SU-DHL-6 (cell line): ENCODE data around the gene RHBDD2.
"Not testable (repeated sequence)": the region's sequence is repeated elsewhere in the genome, so short reads cannot be mapped to it uniquely, and the experiment has no call there.

Source experiments
- H2AFZ ChIP-seq: fragments of 200-600 bp; sonication (generic); 2 replicates; pipeline ENCODE4 v1.6.1; 2014; ENCODE audit warnings: low read depth, mild to moderate bottlenecking, moderate library complexity, mixed read lengths, antibody characterized with exemption, low read length; ENCODE audit not compliant: severe bottlenecking
- H3F3A ChIP-seq: fragments of 200-600 bp; shearing (Covaris generic); 2 replicates; pipeline ENCODE4 v1.6.0; 2016; ENCODE audit warnings: antibody characterized with exemption, mild to moderate bottlenecking; ENCODE audit not compliant: insufficient read depth
- H3K27ac ChIP-seq: fragments of 200-600 bp; sonication (generic); 2 replicates; pipeline ENCODE4 v1.5.1; 2016; ENCODE audit warnings: low read depth, mild to moderate bottlenecking, low read length, moderate library complexity, mixed read lengths
- H3K27me3 ChIP-seq: fragments of 200-600 bp; sonication (generic), shearing (Covaris generic); 2 replicates; pipeline ENCODE4 v1.6.0; 2014; ENCODE audit warnings: mild to moderate bottlenecking, low read length
- H3K36me3 ChIP-seq: fragments of 200-600 bp; sonication (generic); 2 replicates; pipeline ENCODE4 v1.6.1; 2014; ENCODE audit warnings: mild to moderate bottlenecking, low read length, mixed read lengths
- H3K4me2 ChIP-seq: fragments of 300-600, 200-600 bp; shearing (Covaris generic), sonication (generic); 2 replicates; pipeline ENCODE4 v1.6.0; 2014; ENCODE audit warnings: low read length, low read depth, mild to moderate bottlenecking; ENCODE audit not compliant: poor library complexity, severe bottlenecking
- H3K4me3 ChIP-seq: fragments of 200-600 bp; sonication (generic); 2 replicates; pipeline ENCODE4 v1.5.1; 2014; ENCODE audit warnings: antibody characterized with exemption, low read length, mild to moderate bottlenecking, mixed read lengths; ENCODE audit not compliant: insufficient read depth, poor library complexity, severe bottlenecking
- H3K79me2 ChIP-seq: fragments of 200-600 bp; sonication (generic); 2 replicates; pipeline ENCODE4 v1.6.1; 2014; ENCODE audit warnings: mild to moderate bottlenecking, low read length, moderate library complexity; ENCODE audit not compliant: insufficient read depth
- H3K9ac ChIP-seq: fragments of 200-600 bp; sonication (generic); 2 replicates; pipeline ENCODE4 v1.7.0; 2014; ENCODE audit warnings: mild to moderate bottlenecking, low read length
- H3K9me2 ChIP-seq: fragments of 200-600 bp; sonication (generic); replicated peaks from 2 replicates; pipeline ENCODE4 v1.6.1; 2014; ENCODE audit warnings: low read length; ENCODE audit not compliant: insufficient read depth
- H3K9me3 ChIP-seq: fragments of 200-600 bp; sonication (generic); 2 replicates; pipeline ENCODE4 v1.6.1; 2014; ENCODE audit warnings: low read length, mixed read lengths; ENCODE audit not compliant: insufficient read depth
- H4K20me1 ChIP-seq: fragments of 200-600 bp; sonication (generic); 2 replicates; pipeline ENCODE4 v1.6.1; 2014; ENCODE audit warnings: low read depth, mild to moderate bottlenecking, antibody characterized with exemption, low read length, moderate library complexity, mixed read lengths
- EZH2phosphoT487 ChIP-seq: fragments of 200-600 bp; sonication (generic), shearing (Covaris generic); conservative IDR thresholded peaks from 2 replicates; pipeline ENCODE4 v1.6.1; 2018; ENCODE audit warnings: mild to moderate bottlenecking, antibody characterized with exemption, low read length, moderate library complexity, mixed read lengths
- TF ChIP-seq, protein P1 (sequence below): fragments of 200-600 bp; sonication (generic); IDR thresholded peaks from one replicate; pipeline ENCODE4 v1.5.1; 2017; ENCODE audit warnings: antibody characterized with exemption, mild to moderate bottlenecking, low read length, moderate library complexity; ENCODE audit not compliant: insufficient read depth, poor library complexity, severe bottlenecking

Gene RHBDD2

DNA sequence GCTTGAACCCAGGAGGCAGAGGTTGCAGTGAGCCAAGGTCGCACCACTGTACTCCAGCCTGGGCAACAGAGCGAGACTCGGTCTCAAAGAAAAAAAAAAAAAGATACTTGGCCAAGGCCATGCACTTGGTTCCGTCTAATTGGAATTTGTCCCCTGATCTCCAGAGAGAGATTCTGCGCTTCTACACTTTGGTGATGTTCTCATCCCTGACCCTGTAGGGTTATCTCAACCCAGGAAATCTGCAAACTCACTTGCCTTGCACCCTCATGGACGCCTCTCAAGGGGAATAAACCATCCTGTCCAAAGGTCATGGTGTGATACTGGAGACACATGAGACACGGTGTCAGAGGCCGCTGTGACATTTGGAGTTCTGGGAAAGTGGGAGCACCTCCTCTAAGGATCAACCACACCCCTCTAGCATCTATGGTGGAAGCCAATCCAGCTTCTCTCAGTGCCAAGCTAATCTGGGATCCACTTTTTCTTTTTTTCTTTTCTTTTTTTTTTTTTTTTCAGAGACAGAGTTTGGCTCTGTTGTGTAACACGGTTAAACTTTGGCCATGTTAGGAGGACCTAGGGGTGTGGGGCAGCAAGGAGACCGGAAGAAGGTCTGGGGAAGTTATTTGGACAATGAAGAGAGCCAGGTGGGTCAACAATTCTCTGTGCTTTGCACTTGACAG lies 28.3 kb downstream of the RHBDD2 start:
- Histone ChIP-seq H3K36me3 (no peaks in the 10 kb centered on the region), H3K27me3 (no peaks in the 10 kb centered on the region), H4K20me1 (no peaks in the 10 kb centered on the region), H3K9me3 (no peaks in the 10 kb centered on the region), H3K9ac (no peak overlapping the region), H3K27ac (no peak overlapping the region), H2AFZ (no peak overlapping the region), H3K4me2 (no peak overlapping the region), H3F3A (no peaks in the 10 kb centered on the region), H3K9me2 (no peaks in the 10 kb centered on the region), H3K79me2 (no peaks in the 10 kb centered on the region), H3K4me3 (no peak overlapping the region)
- TF ChIP-seq, protein P1, sequence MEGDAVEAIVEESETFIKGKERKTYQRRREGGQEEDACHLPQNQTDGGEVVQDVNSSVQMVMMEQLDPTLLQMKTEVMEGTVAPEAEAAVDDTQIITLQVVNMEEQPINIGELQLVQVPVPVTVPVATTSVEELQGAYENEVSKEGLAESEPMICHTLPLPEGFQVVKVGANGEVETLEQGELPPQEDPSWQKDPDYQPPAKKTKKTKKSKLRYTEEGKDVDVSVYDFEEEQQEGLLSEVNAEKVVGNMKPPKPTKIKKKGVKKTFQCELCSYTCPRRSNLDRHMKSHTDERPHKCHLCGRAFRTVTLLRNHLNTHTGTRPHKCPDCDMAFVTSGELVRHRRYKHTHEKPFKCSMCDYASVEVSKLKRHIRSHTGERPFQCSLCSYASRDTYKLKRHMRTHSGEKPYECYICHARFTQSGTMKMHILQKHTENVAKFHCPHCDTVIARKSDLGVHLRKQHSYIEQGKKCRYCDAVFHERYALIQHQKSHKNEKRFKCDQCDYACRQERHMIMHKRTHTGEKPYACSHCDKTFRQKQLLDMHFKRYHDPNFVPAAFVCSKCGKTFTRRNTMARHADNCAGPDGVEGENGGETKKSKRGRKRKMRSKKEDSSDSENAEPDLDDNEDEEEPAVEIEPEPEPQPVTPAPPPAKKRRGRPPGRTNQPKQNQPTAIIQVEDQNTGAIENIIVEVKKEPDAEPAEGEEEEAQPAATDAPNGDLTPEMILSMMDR = no peak
- TF ChIP-seq EZH2phosphoT487 = no peak

DNA sequence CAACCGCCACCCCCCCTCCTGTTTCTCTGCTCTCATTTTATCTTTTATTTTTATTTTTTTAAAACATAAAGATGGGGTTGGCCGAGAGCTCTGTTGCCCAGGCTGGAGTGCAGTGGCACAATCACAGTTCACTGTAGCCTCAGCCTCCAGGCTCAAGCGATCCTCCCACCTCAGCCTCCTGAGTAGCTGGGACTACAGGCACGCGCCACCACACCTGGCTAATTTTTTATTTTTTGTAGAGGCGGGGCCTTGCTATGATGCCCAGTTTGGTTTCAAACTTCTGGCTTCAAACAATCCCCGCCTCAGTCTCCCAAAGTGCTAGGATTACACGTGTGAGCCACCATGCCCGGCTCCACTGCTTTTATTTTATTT lies 28.8 kb downstream of the RHBDD2 start:
- not testable (repeated sequence) for H4K20me1 ChIP-seq, H2AFZ ChIP-seq, H3K9me2 ChIP-seq, H3K9me3 ChIP-seq, H3K4me2 ChIP-seq, H3K9ac ChIP-seq, H3K4me3 ChIP-seq, H3K79me2 ChIP-seq, H3F3A ChIP-seq, H3K27ac ChIP-seq, H3K36me3 ChIP-seq, H3K27me3 ChIP-seq

DNA sequence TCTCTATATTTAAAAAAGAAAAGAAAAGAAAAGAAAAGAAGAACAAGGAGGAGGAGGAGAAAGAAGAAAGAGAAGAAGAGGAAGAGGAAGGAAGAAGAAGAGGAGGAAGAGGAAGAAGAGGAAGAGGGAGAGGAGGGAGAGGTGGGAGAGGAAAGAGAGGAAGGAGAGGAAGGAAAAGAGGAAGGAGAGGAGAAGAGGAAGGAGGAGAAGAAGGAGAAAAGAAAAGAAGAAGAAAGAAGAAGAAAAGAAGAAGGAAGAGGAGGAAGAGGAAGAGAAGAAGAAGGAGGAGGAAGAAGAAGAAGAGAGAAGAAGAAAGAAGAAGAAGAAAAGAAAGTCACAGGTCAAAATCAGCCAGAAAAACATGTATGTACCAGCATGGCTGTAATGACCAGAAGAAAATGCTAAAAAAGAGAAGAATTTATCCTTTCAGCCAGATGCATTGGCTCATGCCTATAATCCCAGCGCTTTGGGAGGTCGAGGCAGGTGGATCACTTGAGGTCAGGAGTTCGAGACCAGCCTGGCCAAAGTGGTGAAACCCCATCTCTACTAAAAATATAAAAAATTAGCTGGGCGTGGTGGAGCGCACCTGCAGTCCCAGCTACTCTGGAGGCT lies 30.8 kb downstream of the RHBDD2 start:
- TF ChIP-seq, protein P1 = no peak
- H3K4me2 ChIP-seq = no peak overlapping the region

DNA sequence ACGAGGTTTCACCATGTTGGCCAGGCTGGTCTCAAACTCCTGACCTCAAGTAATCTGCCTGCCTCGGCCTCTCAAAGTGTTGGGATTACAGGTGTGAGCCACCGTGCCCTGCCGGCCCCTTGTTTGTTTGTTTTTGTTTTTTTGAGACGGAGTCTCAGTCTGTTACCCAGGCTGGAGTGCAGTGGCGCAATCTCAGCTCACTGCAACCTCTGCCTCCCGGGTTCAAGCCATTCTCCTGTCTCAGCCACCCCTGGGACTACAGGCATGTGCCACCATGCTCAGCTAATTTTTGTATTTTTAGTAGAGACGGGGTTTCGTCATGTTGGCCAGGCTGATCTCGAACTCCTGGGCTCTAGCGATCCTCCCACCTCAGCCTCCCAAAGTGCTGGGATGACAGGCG lies 32.4 kb downstream of the RHBDD2 start:
- not testable (repeated sequence) for H3K4me2 ChIP-seq, H3K9ac ChIP-seq, H3K9me3 ChIP-seq, H4K20me1 ChIP-seq, H3K27me3 ChIP-seq, H3K79me2 ChIP-seq, H3K27ac ChIP-seq, H3F3A ChIP-seq, H3K9me2 ChIP-seq, H3K4me3 ChIP-seq, H3K36me3 ChIP-seq, H2AFZ ChIP-seq

More for the DNA sequence above, 30.8 kb downstream of the RHBDD2 start:
- Histone ChIP-seq H4K20me1 (no peaks in the 10 kb centered on the region), H3K79me2 (no peaks in the 10 kb centered on the region), H3K9me3 (no peaks in the 10 kb centered on the region), H3K27me3 (no peaks in the 10 kb centered on the region), H3F3A (no peaks in the 10 kb centered on the region), H3K36me3 (no peaks in the 10 kb centered on the region), H2AFZ (no peak overlapping the region), H3K9ac (no peak overlapping the region), H3K9me2 (no peaks in the 10 kb centered on the region), H3K27ac (no peak overlapping the region), H3K4me3 (no peak overlapping the region)
